ENCODE data around the gene ACSBG1.

GRCh38 chr15:78224023-78224411 is 10.3 kb downstream of the ACSBG1 start:
- TF ChIP-seq CTCF (conservative IDR thresholded peaks at IDR 0.05; ENCODE audit: low read length), result no peak
- TF ChIP-seq EZH2phosphoT487 (IDR thresholded peaks at IDR 0.05; ENCODE audit: borderline replicate concordance, low read depth, low read length), result no peak

Measured in OCI-LY7 (cell line).